ENCODE measurements around the gene SAMMSON. TPM values are rescaled to one million over a fixed set of nuclear protein-coding genes. Genes with fewer than 3 reads are reported as not detected.

Gene SAMMSON
- total RNA-seq, 1 experiment from 2014 or later: not detected

DNA sequence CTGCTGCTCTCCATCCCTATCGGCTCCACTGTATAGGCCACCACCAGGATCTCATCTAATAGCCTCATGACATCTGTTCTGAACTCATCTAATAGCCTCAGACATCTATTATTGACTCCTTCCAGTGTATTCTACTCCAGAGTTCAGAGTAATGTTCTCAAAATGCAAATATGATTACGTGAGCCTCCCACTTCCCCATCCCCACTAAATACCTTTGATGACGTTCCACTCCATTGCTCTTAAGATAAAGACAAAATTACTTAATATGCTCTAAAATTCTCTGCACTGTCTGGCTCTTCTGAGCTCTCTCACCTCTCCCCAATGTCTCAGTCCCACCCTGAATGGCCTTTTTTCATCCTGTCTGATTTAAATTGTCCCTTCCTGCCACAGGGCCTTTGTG lies 94.7 kb downstream of the SAMMSON start:
- Histone ChIP-seq H3K27ac (no peak overlapping the region), H3F3A (ENCODE audit: insufficient read depth, low read depth) (no peaks in the 10 kb centered on the region), H3K79me2 (ENCODE audit: low read depth) (no peaks in the 10 kb centered on the region), H3K36me3 (ENCODE audit: low read depth) (no peaks in the 10 kb centered on the region), H3K4me3 (no peak overlapping the region), H3K9me3 (ENCODE audit: insufficient read depth, low read depth) (no peaks in the 10 kb centered on the region), H3K9me2 (ENCODE audit: insufficient read depth) (no peaks in the 10 kb centered on the region), H3K4me2 (no peak overlapping the region), H3K4me1 (replicated peaks; ENCODE audit: insufficient read depth) (no peaks in the 10 kb centered on the region), H4K20me1 (ENCODE audit: insufficient read depth) (no peaks in the 10 kb centered on the region), H2AFZ (no peak overlapping the region), H3K27me3 (ENCODE audit: insufficient read depth, low read depth) (no peaks in the 10 kb centered on the region)
- POLR2A ChIA-PET (ENCODE audit: unreplicated experiment): no interaction called here
- no TSS peak for BruUV-seq (replicated peaks)
- DNase-seq: no peak
- CTCF ChIA-PET: no interaction called here
- intact Hi-C loops (cut with micrococcal nuclease; ENCODE audit: unreplicated experiment): no loop called here
- TF ChIP-seq, protein P1, sequence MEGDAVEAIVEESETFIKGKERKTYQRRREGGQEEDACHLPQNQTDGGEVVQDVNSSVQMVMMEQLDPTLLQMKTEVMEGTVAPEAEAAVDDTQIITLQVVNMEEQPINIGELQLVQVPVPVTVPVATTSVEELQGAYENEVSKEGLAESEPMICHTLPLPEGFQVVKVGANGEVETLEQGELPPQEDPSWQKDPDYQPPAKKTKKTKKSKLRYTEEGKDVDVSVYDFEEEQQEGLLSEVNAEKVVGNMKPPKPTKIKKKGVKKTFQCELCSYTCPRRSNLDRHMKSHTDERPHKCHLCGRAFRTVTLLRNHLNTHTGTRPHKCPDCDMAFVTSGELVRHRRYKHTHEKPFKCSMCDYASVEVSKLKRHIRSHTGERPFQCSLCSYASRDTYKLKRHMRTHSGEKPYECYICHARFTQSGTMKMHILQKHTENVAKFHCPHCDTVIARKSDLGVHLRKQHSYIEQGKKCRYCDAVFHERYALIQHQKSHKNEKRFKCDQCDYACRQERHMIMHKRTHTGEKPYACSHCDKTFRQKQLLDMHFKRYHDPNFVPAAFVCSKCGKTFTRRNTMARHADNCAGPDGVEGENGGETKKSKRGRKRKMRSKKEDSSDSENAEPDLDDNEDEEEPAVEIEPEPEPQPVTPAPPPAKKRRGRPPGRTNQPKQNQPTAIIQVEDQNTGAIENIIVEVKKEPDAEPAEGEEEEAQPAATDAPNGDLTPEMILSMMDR (conservative IDR thresholded peaks at IDR 0.05): no peak
- TF ChIP-seq EZH2 (IDR thresholded peaks at IDR 0.05; ENCODE audit: low read depth): no peak

DNA sequence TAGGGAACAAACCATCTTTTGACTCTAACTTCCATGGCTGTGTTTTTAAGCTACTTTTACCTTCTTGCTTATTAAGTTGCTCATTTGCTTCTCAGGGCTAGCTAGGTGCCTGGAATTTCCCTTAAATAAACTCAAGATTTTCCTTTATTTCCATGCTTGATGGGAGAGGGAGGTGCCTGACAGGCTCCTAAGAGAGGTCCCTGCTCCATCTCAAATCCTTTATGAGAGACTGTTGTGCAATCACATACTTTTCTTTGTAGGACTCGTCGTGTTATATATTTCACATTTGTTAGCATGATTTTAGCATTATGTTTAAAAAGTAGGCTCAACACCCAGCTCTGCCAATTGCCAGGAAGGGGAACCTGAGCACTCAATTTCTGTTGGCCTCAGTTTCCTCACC lies 95.7 kb downstream of the SAMMSON start:
- intact Hi-C loops (cut with micrococcal nuclease; ENCODE audit: unreplicated experiment): no loop called here

DNA sequence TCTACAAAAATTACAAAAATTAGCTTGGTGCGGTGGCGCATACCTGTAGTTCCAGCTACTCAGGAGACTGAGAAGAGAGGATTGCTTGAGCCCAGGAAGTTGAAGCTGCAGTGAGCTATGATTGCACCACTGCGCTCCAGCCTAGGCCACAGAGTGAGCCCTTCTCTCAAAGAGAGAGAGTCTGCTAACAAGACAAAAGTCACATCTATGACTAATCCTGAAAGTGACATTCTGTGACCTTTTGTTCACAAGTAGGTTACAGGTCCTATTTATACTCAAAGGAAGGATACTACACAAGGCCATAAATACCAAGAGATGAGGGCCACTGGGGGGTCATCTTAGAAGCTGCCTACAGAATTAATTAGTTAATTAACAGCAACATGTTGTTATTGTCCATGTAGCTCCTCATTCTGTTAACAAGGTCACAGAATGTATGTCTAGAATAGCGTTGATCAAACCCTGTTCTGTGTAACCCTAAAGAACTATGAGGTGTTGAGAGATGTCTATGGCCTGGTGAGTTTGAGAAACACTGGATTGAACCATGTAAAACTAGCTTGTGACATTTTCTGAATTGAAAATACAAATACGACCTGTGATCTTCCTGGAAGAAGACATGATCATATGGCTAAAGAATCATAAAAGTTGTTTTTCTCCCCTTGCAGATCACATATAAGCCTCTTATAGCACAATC lies 97.0 kb downstream of the SAMMSON start:
- POLR2A ChIA-PET (ENCODE audit: unreplicated experiment): no interaction called here
- no TSS peak for BruUV-seq (replicated peaks)
- Histone ChIP-seq H2AFZ (no peak overlapping the region), H3K27ac (no peak overlapping the region), H3K4me1 (replicated peaks; ENCODE audit: insufficient read depth) (no peaks in the 10 kb centered on the region), H3K4me3 (no peak overlapping the region), H4K20me1 (ENCODE audit: insufficient read depth) (no peaks in the 10 kb centered on the region), H3K9me3 (ENCODE audit: insufficient read depth, low read depth) (no peaks in the 10 kb centered on the region), H3K36me3 (ENCODE audit: low read depth) (no peaks in the 10 kb centered on the region), H3K4me2 (no peak overlapping the region), H3K27me3 (ENCODE audit: insufficient read depth, low read depth) (no peaks in the 10 kb centered on the region), H3K9me2 (ENCODE audit: insufficient read depth) (no peaks in the 10 kb centered on the region), H3K79me2 (ENCODE audit: low read depth) (no peaks in the 10 kb centered on the region), H3F3A (ENCODE audit: insufficient read depth, low read depth) (no peaks in the 10 kb centered on the region)
- TF ChIP-seq, protein P1 (conservative IDR thresholded peaks at IDR 0.05): no peak
- no peak for TF ChIP-seq EZH2 (IDR thresholded peaks at IDR 0.05; ENCODE audit: low read depth)
- CTCF ChIA-PET: no interaction called here
- DNase-seq: no peak
- intact Hi-C loops (cut with micrococcal nuclease; ENCODE audit: unreplicated experiment): no loop called here

More for the DNA sequence above, 95.7 kb downstream of the SAMMSON start:
- H3K36me3 ChIP-seq (ENCODE audit: low read depth): no peaks in the 10 kb centered on the region
- no peak overlapping the region for H3K4me2 ChIP-seq
- no peaks in the 10 kb centered on the region for H3K4me1 ChIP-seq (replicated peaks; ENCODE audit: insufficient read depth)
- no peak overlapping the region for H3K27ac ChIP-seq
- no peaks in the 10 kb centered on the region for H3F3A ChIP-seq (ENCODE audit: insufficient read depth, low read depth)
- CTCF ChIA-PET: no interaction called here
- H2AFZ ChIP-seq: no peak overlapping the region
- no peaks in the 10 kb centered on the region for H3K79me2 ChIP-seq (ENCODE audit: low read depth)
- no peaks in the 10 kb centered on the region for H3K27me3 ChIP-seq (ENCODE audit: insufficient read depth, low read depth)
- no peaks in the 10 kb centered on the region for H3K9me2 ChIP-seq (ENCODE audit: insufficient read depth)
- no TSS peak for BruUV-seq (replicated peaks)
- H4K20me1 ChIP-seq (ENCODE audit: insufficient read depth): no peaks in the 10 kb centered on the region
- POLR2A ChIA-PET (ENCODE audit: unreplicated experiment): no interaction called here
- no peak for DNase-seq
- H3K9me3 ChIP-seq (ENCODE audit: insufficient read depth, low read depth): no peaks in the 10 kb centered on the region
- no peak overlapping the region for H3K4me3 ChIP-seq
- TF ChIP-seq EZH2 (IDR thresholded peaks at IDR 0.05; ENCODE audit: low read depth): no peak
- TF ChIP-seq, protein P1 (conservative IDR thresholded peaks at IDR 0.05): no peak

Measured in PC-9 (cell line).